ENCODE results near the gene ASPDH. TPM values are rescaled to one million over a fixed set of nuclear protein-coding genes. Genes with fewer than 3 reads are reported as not detected.
A peak's percentile ranks its signal among the peaks of the same experiment; 100 is the strongest.

The ASPDH gene
- polyA plus RNA-seq, 2 donors, result not detected

DNA sequence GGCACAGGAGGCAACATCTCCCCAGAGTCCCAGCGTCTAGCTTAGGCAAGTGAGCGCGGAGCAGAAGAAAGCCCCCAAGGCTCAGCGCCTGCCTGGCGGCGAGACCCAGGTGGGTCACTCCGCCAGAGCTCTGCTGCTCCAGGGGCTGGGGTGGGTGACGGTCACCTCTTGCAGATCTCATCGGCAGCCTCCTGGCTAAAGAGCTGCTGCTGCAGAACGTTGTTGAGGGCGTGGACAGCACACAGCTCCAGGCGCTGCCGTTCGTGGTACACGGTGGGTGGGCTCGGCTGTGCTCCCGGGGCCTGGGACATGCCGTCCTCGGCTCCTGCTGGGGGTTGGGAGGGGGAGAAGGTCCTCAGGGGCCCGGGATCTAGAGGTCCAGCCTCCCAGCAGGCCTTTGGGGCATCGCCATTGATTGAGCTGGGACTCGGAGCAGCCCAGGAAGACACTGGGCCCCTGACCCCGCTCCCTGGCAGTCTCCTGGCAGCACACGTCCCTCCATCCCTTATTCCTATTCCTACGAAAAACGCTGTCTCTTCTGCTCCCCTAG lies 3.5 kb downstream of the ASPDH start:
- Histone ChIP-seq H3K4me3 (ENCODE audit: low read depth in 1 of 2, low read length in 2 of 2) (peak overlapping the region; percentile 68 to 82), H3K27ac (ENCODE audit: low read depth in 2 of 2, low read length in 1 of 2) (no peak overlapping the region), H3K36me3 (ENCODE audit: control insufficient read depth in 2 of 2, insufficient read depth in 2 of 2, low read length in 1 of 2) (peaks cover 0 to 5% of the 10 kb centered on the region in 2 donors), H3K9me3 (ENCODE audit: control insufficient read depth in 2 of 2, insufficient read depth in 1 of 2, low read depth in 1 of 2, low read length in 1 of 2) (no peaks in the 10 kb centered on the region), H3K27me3 (ENCODE audit: control insufficient read depth in 1 of 2, insufficient read depth in 2 of 2, low read length in 2 of 2) (no peaks in the 10 kb centered on the region), H3K4me1 (ENCODE audit: control insufficient read depth in 2 of 2, insufficient read depth in 2 of 2, low read length in 1 of 2) (peaks cover 3 to 7% of the 10 kb centered on the region in 2 donors)
- WGBS, 2 donors, result 43 to 53% methylated on average over 23 to 26 of the region's 26 CpGs

DNA sequence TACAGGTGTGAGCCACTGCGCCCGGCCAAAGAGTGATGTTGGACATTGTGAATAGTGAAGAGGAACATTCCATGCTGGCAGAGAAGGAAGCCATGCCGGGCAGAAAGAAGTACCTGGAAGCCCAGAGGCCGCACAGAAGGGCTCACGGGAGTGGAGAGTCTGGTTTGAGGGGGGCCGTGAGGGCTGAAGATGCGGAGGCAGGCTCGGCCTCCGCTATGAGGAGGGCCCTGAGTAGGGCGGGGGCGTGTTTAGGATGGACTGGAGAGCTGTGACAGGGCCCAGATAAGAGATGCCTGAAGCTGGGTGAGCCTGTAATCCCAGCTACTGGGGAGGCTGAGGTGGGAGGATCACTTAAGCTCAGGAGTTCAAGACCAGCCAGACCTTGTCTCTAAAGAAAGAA lies 4.3 kb downstream of the ASPDH start:
- Histone ChIP-seq H3K9me3 (ENCODE audit: control insufficient read depth in 2 of 2, insufficient read depth in 1 of 2, low read depth in 1 of 2, low read length in 1 of 2) (no peaks in the 10 kb centered on the region), H3K27ac (ENCODE audit: low read depth in 2 of 2, low read length in 1 of 2) (no peak overlapping the region), H3K36me3 (ENCODE audit: control insufficient read depth in 2 of 2, insufficient read depth in 2 of 2, low read length in 1 of 2) (peaks cover 0 to 5% of the 10 kb centered on the region in 2 donors), H3K27me3 (ENCODE audit: control insufficient read depth in 1 of 2, insufficient read depth in 2 of 2, low read length in 2 of 2) (no peaks in the 10 kb centered on the region), H3K4me1 (ENCODE audit: control insufficient read depth in 2 of 2, insufficient read depth in 2 of 2, low read length in 1 of 2) (peaks cover 3 to 7% of the 10 kb centered on the region in 2 donors), H3K4me3 (ENCODE audit: low read depth in 1 of 2, low read length in 2 of 2) (no peak overlapping the region)
- WGBS, 2 donors, result 84 to 88% methylated on average over 11 of the region's 11 CpGs

DNA sequence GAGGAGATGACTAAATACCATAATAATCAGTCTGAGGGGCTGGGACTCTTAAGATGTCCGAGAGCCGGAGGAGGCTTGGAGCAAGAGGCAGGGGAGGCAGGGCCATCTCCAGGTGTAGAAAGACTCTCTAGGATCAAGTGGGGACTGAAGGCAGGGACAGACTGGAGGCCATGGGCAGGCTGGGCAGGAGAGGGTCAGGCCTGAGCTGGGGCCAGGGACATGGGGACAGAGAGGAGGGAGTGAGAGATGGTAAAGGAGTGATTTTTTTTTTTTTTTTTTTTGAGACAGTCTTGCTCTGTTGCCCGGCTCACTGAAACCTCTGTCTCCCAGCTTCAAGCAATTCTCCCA lies 4.9 kb downstream of the ASPDH start:
- WGBS, 2 donors, result 90 to 93% methylated on average over 2 to 3 of the region's 3 CpGs
- no peak overlapping the region for H3K4me3 ChIP-seq (ENCODE audit: low read depth in 1 of 2, low read length in 2 of 2)
- no peaks in the 10 kb centered on the region for H3K9me3 ChIP-seq (ENCODE audit: control insufficient read depth in 2 of 2, insufficient read depth in 1 of 2, low read depth in 1 of 2, low read length in 1 of 2)
- H3K4me1 ChIP-seq (ENCODE audit: control insufficient read depth in 2 of 2, insufficient read depth in 2 of 2, low read length in 1 of 2), result peaks cover 3 to 5% of the 10 kb centered on the region in 2 donors
- H3K27me3 ChIP-seq (ENCODE audit: control insufficient read depth in 1 of 2, insufficient read depth in 2 of 2, low read length in 2 of 2), result no peaks in the 10 kb centered on the region
- peaks cover 0 to 5% of the 10 kb centered on the region in 2 donors for H3K36me3 ChIP-seq (ENCODE audit: control insufficient read depth in 2 of 2, insufficient read depth in 2 of 2, low read length in 1 of 2)
- H3K27ac ChIP-seq (ENCODE audit: low read depth in 2 of 2, low read length in 1 of 2), result no peak overlapping the region

DNA sequence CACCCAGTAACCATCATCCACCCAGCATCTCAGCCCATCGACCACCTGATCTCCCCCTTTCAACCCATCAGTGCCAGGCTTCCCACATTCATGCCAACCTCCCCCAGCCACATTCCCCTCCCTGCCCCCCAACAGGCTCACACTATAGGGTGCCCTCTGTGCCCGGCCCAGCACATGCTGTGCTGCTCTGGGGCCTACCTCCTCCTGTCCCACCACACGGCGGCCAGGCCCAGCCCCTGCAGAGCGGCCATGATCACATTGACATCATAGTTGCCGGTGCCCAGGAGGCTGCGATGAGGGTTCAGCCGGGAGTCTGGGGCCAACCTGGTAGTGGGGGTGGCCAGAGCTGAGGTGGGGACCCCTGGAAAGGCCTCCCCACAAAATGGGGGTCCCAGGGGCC lies 6.3 kb downstream of the ASPDH start:
- peaks cover 0 to 5% of the 10 kb centered on the region in 2 donors for H3K36me3 ChIP-seq (ENCODE audit: control insufficient read depth in 2 of 2, insufficient read depth in 2 of 2, low read length in 1 of 2)
- H3K27ac ChIP-seq (ENCODE audit: low read depth in 2 of 2, low read length in 1 of 2), result no peak overlapping the region
- peaks cover 3 to 5% of the 10 kb centered on the region in 2 donors for H3K4me1 ChIP-seq (ENCODE audit: control insufficient read depth in 2 of 2, insufficient read depth in 2 of 2, low read length in 1 of 2)
- no peak overlapping the region for H3K4me3 ChIP-seq (ENCODE audit: low read depth in 1 of 2, low read length in 2 of 2)
- H3K27me3 ChIP-seq (ENCODE audit: control insufficient read depth in 1 of 2, insufficient read depth in 2 of 2, low read length in 2 of 2), result no peaks in the 10 kb centered on the region
- 92 to 95% methylated on average over 8 of the region's 8 CpGs for WGBS, 2 donors
- no peaks in the 10 kb centered on the region for H3K9me3 ChIP-seq (ENCODE audit: control insufficient read depth in 2 of 2, insufficient read depth in 1 of 2, low read depth in 1 of 2, low read length in 1 of 2)

DNA sequence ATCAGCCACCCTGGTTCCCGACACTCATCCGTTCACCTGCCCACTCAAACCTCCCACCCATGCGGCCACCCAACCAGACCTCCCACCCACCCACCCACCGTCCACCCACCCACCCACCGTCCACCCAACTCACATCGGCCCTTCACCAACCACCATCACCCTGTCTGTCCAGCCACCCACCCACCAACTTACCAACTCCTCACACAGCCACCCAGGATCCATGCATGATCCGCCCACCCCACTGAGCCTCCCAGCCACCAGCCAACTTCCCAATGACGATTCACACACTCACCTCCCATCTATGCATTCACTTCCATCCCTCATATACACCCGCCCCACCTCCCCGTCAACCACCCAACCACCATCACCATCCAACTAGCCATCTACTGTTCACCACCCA lies 7.0 kb downstream of the ASPDH start:
- Histone ChIP-seq H3K4me3 (ENCODE audit: low read depth in 1 of 2, low read length in 2 of 2) (no peak overlapping the region), H3K9me3 (ENCODE audit: control insufficient read depth in 2 of 2, insufficient read depth in 1 of 2, low read depth in 1 of 2, low read length in 1 of 2) (no peaks in the 10 kb centered on the region), H3K4me1 (ENCODE audit: control insufficient read depth in 2 of 2, insufficient read depth in 2 of 2, low read length in 1 of 2) (peaks cover 0 to 5% of the 10 kb centered on the region in 2 donors), H3K27ac (ENCODE audit: low read depth in 2 of 2, low read length in 1 of 2) (no peak overlapping the region), H3K36me3 (ENCODE audit: control insufficient read depth in 2 of 2, insufficient read depth in 2 of 2, low read length in 1 of 2) (peaks cover 0 to 5% of the 10 kb centered on the region in 2 donors), H3K27me3 (ENCODE audit: control insufficient read depth in 1 of 2, insufficient read depth in 2 of 2, low read length in 2 of 2) (no peaks in the 10 kb centered on the region)
- 94 to 95% methylated on average over 5 to 10 of the region's 10 CpGs for WGBS, 2 donors

DNA sequence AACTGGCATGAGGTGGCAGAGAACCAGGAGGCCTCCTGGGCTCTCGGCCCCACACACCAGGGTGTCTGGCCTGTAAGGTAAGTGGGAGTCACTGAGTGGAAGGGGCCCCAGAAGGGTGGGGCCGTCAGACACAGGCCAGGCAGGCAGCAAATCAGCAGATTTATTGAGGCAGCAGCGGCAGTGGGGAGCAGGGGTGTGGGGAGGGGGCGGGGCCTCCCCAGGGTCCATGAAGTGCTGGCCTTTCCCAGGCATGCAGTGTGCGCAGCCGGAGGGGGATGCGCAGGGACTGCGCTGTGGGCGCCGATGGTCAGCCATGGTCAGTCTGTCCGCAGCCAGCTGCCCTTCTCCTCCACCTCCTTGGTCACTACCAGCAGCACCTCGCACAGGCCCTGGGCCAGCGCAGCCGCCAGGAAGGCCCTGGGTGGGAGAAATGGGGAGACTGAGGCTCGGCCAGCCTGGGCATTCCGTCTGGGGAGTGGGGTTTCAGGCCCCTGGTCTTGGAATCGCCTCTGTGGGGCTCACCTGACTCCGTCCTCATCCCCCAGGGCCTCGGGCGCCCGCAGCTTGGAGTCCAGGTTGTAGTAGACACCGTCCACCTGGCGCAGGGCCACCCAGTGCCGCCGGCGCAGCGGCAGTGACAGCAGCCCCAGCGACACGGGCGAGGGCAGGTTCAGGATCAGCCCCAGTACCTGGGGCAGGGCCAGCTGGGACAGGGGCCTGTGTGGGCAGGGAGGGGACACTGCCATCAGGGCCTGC lies 7.7 kb downstream of the ASPDH start:
- Histone ChIP-seq H3K4me1 (ENCODE audit: control insufficient read depth in 2 of 2, insufficient read depth in 2 of 2, low read length in 1 of 2) (peaks cover 0 to 5% of the 10 kb centered on the region in 2 donors), H3K27ac (ENCODE audit: low read depth in 2 of 2, low read length in 1 of 2) (no peak overlapping the region)
- WGBS, 2 donors, result 92% methylated on average over 30 of the region's 30 CpGs

DNA sequence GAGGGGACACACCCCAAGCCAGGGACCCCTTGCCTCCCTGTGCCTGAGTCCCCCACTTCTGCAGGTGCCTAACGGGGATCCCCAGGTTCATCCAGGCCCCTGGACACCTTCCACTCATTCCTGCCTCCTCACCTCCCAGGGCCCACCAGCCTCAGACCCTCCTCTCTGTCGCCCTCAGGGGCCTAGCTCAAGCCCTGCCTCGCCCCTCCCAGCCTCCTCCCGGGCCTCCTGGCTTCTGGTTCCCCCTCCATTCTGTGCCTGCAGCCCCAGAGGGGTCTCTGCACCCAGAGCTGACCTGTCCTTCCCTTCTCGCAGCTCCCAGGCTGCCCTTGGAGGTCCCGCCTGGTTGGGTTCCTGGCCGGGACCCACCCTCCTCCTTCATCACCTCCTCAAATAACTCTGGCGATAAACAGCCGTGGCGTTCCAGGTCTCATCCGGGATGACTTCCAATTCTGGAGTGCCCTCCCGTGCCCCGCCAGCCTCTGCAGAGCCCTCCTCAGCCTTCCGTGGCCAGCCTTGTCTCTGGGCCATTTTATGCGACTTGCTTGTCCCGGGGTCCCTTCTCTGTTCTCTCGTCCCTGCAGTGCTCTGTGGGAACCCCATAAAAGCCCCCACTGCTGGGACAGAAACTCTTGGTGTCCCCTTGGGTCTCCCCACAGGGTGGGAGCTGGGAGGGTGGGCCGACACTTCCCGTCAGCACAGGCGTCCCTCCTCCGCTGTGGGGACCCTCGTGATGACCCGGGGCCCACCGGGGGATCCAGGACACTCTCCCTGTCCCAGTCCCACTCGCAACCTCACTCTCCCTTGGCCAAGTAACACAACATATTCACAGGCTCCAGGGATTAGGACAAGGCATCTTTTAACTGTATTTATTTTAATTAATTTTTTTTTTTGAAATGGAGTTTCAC lies 11.9 kb downstream of the ASPDH start:
- H3K9me3 ChIP-seq (ENCODE audit: control insufficient read depth in 2 of 2, insufficient read depth in 1 of 2, low read depth in 1 of 2, low read length in 1 of 2), result no peaks in the 10 kb centered on the region
- H3K4me1 ChIP-seq (ENCODE audit: control insufficient read depth in 2 of 2, insufficient read depth in 2 of 2, low read length in 1 of 2), result no peaks in the 10 kb centered on the region
- H3K4me3 ChIP-seq (ENCODE audit: low read depth in 1 of 2, low read length in 2 of 2), result no peak overlapping the region
- peaks cover 0 to 5% of the 10 kb centered on the region in 2 donors for H3K36me3 ChIP-seq (ENCODE audit: control insufficient read depth in 2 of 2, insufficient read depth in 2 of 2, low read length in 1 of 2)
- H3K27me3 ChIP-seq (ENCODE audit: control insufficient read depth in 1 of 2, insufficient read depth in 2 of 2, low read length in 2 of 2), result no peaks in the 10 kb centered on the region
- no peak overlapping the region for H3K27ac ChIP-seq (ENCODE audit: low read depth in 2 of 2, low read length in 1 of 2)
- 64 to 69% methylated on average over 25 of the region's 25 CpGs for WGBS, 2 donors

More for the DNA sequence above, 7.7 kb downstream of the ASPDH start:
- H3K4me3 ChIP-seq (ENCODE audit: low read depth in 1 of 2, low read length in 2 of 2), result no peak overlapping the region
- peaks cover 0 to 5% of the 10 kb centered on the region in 2 donors for H3K36me3 ChIP-seq (ENCODE audit: control insufficient read depth in 2 of 2, insufficient read depth in 2 of 2, low read length in 1 of 2)
- no peaks in the 10 kb centered on the region for H3K9me3 ChIP-seq (ENCODE audit: control insufficient read depth in 2 of 2, insufficient read depth in 1 of 2, low read depth in 1 of 2, low read length in 1 of 2)
- H3K27me3 ChIP-seq (ENCODE audit: control insufficient read depth in 1 of 2, insufficient read depth in 2 of 2, low read length in 2 of 2), result no peaks in the 10 kb centered on the region

DNA sequence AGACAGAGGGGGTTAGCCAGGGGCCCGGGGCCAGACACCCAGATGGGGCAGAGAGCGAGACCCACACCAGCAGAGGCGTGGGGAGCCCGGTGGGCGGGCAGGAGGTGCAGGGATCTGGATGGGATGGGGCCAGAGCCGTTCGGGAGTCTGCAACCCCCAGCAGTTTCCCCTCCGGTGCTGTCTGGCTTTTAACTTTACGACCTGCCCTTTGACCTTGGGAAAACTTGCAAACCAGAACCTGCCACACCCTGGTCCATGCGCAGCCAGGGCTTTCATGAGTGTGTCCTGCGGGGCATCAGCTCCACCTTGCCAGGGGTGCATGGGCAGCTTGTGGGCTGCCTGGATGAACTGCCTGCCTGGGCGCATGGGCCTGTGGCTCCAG lies 12.5 kb downstream of the ASPDH start:
- Histone ChIP-seq H3K27ac (ENCODE audit: low read depth in 2 of 2, low read length in 1 of 2) (no peak overlapping the region), H3K27me3 (ENCODE audit: control insufficient read depth in 1 of 2, insufficient read depth in 2 of 2, low read length in 2 of 2) (no peaks in the 10 kb centered on the region), H3K9me3 (ENCODE audit: control insufficient read depth in 2 of 2, insufficient read depth in 1 of 2, low read depth in 1 of 2, low read length in 1 of 2) (no peaks in the 10 kb centered on the region), H3K4me3 (ENCODE audit: low read depth in 1 of 2, low read length in 2 of 2) (no peak overlapping the region), H3K4me1 (ENCODE audit: control insufficient read depth in 2 of 2, insufficient read depth in 2 of 2, low read length in 1 of 2) (no peaks in the 10 kb centered on the region), H3K36me3 (ENCODE audit: control insufficient read depth in 2 of 2, insufficient read depth in 2 of 2, low read length in 1 of 2) (peaks cover 0 to 2% of the 10 kb centered on the region in 2 donors)
- 68 to 78% methylated on average over 8 to 12 of the region's 12 CpGs for WGBS, 2 donors

DNA sequence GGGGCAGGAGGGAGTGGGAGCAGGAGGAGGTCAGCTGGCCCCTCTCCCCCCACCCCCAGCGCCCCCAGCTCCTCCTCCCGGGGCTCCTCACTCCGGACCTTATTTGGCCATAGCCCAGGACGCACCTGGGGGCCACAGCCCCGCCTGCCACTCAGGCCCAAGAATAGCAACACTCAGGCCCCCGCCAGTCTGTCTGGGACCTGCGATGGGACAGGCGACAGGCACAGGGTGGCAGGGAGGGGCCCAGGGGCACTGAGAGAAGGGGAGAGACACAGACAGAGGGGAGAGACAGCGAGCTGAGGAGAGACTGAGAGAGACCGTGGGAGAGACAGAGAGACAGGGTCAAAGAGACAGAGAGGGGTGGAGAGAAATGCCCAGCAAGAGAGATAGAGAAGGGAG lies 13.0 kb downstream of the ASPDH start:
- no peaks in the 10 kb centered on the region for H3K27me3 ChIP-seq (ENCODE audit: control insufficient read depth in 1 of 2, insufficient read depth in 2 of 2, low read length in 2 of 2)
- no peak overlapping the region for H3K4me3 ChIP-seq (ENCODE audit: low read depth in 1 of 2, low read length in 2 of 2)
- WGBS, 2 donors, result 42 to 69% methylated on average over 10 of the region's 10 CpGs
- no peaks in the 10 kb centered on the region for H3K4me1 ChIP-seq (ENCODE audit: control insufficient read depth in 2 of 2, insufficient read depth in 2 of 2, low read length in 1 of 2)
- no peak overlapping the region for H3K27ac ChIP-seq (ENCODE audit: low read depth in 2 of 2, low read length in 1 of 2)
- H3K9me3 ChIP-seq (ENCODE audit: control insufficient read depth in 2 of 2, insufficient read depth in 1 of 2, low read depth in 1 of 2, low read length in 1 of 2), result no peaks in the 10 kb centered on the region
- H3K36me3 ChIP-seq (ENCODE audit: control insufficient read depth in 2 of 2, insufficient read depth in 2 of 2, low read length in 1 of 2), result no peaks in the 10 kb centered on the region

Data from esophagus (tissue), 2 donors.